Measurements from ENCODE around the gene LRBA. TPM values are rescaled to one million over a fixed set of nuclear protein-coding genes. Genes with fewer than 3 reads are reported as not detected.
A peak's percentile ranks its signal among the peaks of the same experiment; 100 is the strongest.

Gene LRBA
- total RNA-seq, 1 donor from 2014 or later = 103 TPM

DNA sequence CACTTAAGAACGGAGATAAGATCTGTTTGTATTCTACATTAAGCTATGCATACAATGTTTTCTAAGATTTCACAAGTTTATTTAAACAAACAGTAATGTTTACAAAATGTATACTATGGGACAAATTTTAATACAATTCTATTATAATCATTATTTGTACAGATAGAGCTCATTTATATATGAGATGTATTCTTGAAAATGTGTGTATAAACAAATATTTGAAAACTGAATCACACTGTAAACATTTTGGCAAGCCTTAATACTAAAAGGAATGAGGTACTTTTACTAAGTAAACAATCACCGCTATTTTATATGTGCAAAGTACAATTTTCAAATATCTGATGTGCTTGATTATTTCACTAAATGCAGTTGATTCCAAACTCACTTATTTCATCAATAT, 552.3 kb downstream of the LRBA start:
- H3K36me3 ChIP-seq (ENCODE audit: control insufficient read depth, insufficient read depth, low read length) = no peaks in the 10 kb centered on the region
- FAIRE-seq = no peak
- no peak overlapping the region for H3K4me3 ChIP-seq (ENCODE audit: low read depth, low read length)
- peak; percentile 48 for DNase-seq (ENCODE audit: low read depth)
- TF ChIP-seq, protein P1, sequence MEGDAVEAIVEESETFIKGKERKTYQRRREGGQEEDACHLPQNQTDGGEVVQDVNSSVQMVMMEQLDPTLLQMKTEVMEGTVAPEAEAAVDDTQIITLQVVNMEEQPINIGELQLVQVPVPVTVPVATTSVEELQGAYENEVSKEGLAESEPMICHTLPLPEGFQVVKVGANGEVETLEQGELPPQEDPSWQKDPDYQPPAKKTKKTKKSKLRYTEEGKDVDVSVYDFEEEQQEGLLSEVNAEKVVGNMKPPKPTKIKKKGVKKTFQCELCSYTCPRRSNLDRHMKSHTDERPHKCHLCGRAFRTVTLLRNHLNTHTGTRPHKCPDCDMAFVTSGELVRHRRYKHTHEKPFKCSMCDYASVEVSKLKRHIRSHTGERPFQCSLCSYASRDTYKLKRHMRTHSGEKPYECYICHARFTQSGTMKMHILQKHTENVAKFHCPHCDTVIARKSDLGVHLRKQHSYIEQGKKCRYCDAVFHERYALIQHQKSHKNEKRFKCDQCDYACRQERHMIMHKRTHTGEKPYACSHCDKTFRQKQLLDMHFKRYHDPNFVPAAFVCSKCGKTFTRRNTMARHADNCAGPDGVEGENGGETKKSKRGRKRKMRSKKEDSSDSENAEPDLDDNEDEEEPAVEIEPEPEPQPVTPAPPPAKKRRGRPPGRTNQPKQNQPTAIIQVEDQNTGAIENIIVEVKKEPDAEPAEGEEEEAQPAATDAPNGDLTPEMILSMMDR (IDR thresholded peaks at IDR 0.05; ENCODE audit: insufficient read depth, low read length, severe bottlenecking) = no peak
- H3K27me3 ChIP-seq (ENCODE audit: control insufficient read depth, insufficient read depth, low read length) = no peaks in the 10 kb centered on the region

DNA sequence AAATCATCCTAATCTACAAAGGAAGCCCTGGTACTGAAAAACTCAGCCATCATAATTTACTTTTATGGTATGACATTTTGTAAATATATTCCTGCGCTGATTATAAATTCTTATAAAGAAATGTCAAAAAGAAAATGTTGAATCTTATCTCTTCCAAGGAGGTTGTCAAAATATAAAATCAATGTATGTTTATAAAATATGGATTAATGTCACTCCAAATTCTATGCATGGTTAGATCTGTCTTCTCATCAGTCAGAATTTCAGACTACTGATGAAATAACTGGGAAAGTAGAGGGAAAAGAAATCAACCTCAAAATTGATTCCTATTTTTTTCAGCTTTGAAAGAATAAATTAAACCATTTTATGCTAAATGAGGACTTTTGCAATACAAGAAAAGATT, 553.1 kb downstream of the LRBA start:
- no peak for FAIRE-seq
- TF ChIP-seq, protein P1 (IDR thresholded peaks at IDR 0.05; ENCODE audit: insufficient read depth, low read length, severe bottlenecking) = no peak

DNA sequence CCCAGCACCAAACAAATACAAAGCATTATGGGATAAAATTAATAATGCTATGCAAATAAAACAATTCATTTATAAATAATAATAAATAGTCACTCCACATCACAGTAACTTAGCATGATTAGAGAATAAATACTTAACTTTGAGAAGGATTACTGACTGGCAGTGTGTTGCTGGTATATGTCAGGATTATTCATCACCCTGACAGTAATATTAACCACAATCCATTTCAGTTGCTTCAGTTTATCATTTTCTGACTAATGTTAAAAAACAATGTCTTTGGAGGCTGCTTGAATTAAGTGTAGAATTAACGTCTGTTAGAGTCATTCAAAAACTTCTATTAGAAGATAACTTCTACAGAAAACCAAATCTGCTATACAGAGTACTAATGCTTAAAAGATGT, 557.3 kb downstream of the LRBA start:
- FAIRE-seq = no peak
- Histone ChIP-seq H3K27me3 (ENCODE audit: control insufficient read depth, insufficient read depth, low read length) (no peaks in the 10 kb centered on the region), H3K4me3 (ENCODE audit: low read depth, low read length) (no peak overlapping the region), H3K36me3 (ENCODE audit: control insufficient read depth, insufficient read depth, low read length) (no peaks in the 10 kb centered on the region)
- no peak for DNase-seq (ENCODE audit: low read depth)
- TF ChIP-seq, protein P1 (IDR thresholded peaks at IDR 0.05; ENCODE audit: insufficient read depth, low read length, severe bottlenecking) = no peak

More for the DNA sequence above, 553.1 kb downstream of the LRBA start:
- Histone ChIP-seq H3K4me3 (ENCODE audit: low read depth, low read length) (no peak overlapping the region), H3K27me3 (ENCODE audit: control insufficient read depth, insufficient read depth, low read length) (no peaks in the 10 kb centered on the region), H3K36me3 (ENCODE audit: control insufficient read depth, insufficient read depth, low read length) (no peaks in the 10 kb centered on the region)
- DNase-seq (ENCODE audit: low read depth) = no peak

DNA sequence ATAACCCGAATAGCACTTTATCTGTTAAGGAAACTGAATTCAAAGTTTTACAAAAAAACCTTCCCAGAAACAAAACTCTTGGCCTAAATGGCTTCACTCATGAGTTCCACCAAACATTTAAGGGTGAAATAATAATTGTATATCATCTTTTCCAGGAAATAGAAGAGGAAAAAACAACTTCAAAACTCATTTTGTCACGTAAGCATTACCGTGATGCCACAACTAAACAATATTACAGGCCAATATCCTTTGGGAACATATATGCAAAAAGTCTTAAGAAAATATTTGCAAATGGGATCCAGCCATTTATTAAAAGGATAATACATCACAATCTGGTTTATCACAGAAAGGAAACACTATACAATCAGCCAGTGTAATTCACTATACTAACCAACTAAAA, 563.2 kb downstream of the LRBA start:
- Histone ChIP-seq H3K4me3 (ENCODE audit: low read depth, low read length) (no peak overlapping the region), H3K27me3 (ENCODE audit: control insufficient read depth, insufficient read depth, low read length) (no peaks in the 10 kb centered on the region), H3K36me3 (ENCODE audit: control insufficient read depth, insufficient read depth, low read length) (no peaks in the 10 kb centered on the region)
- DNase-seq (ENCODE audit: low read depth) (no peak), FAIRE-seq (no peak)
- TF ChIP-seq, protein P1 (IDR thresholded peaks at IDR 0.05; ENCODE audit: insufficient read depth, low read length, severe bottlenecking) = no peak

DNA sequence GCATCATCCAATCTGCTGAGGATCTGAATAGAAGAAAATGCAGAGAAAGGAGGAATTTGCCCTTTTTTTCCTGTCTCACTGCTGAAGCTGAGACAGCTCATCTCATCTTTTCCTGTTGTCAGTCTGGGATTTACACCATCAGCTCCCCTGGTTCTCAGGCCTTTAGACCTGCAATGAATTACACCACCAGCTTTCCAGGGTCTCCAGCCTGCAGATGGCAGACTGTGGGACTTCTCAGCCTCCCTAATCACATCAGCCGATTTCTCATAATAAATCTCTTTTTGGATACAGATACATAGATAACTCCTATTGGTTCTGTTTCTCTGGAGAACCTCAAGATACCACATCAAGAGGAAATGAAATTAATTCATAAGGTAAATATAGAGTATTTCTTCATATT, 567.7 kb downstream of the LRBA start:
- Histone ChIP-seq H3K27me3 (ENCODE audit: control insufficient read depth, insufficient read depth, low read length) (no peaks in the 10 kb centered on the region), H3K4me3 (ENCODE audit: low read depth, low read length) (no peak overlapping the region), H3K36me3 (ENCODE audit: control insufficient read depth, insufficient read depth, low read length) (no peaks in the 10 kb centered on the region)
- FAIRE-seq (no peak), DNase-seq (ENCODE audit: low read depth) (no peak)
- TF ChIP-seq, protein P1 (IDR thresholded peaks at IDR 0.05; ENCODE audit: insufficient read depth, low read length, severe bottlenecking) = no peak

DNA sequence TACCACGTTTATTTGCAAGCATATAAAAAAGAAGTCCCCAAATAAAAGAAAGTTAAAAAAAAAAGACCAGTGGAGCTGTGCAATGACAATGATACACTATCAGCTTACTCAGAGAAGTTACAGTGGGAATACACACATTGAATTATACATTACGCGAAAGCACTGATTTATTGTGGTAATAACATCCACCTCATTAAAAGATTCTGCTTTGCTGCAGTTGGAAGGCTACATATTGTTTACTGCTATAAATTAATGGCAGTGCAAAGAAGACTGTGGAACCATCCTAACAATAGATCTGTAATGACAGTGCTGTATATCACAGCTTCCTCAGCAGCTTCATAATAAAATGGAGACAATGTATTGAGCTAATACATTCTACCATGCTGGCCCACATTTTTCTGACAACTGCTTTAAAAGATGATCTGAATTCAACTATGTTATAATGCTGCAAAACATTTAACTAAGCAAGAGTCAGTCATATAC, 575.6 kb downstream of the LRBA start:
- Histone ChIP-seq H3K36me3 (ENCODE audit: control insufficient read depth, insufficient read depth, low read length) (no peaks in the 10 kb centered on the region), H3K27me3 (ENCODE audit: control insufficient read depth, insufficient read depth, low read length) (no peaks in the 10 kb centered on the region), H3K4me3 (ENCODE audit: low read depth, low read length) (no peak overlapping the region)
- no peak for FAIRE-seq
- DNase-seq (ENCODE audit: low read depth) = no peak
- TF ChIP-seq, protein P1 (IDR thresholded peaks at IDR 0.05; ENCODE audit: insufficient read depth, low read length, severe bottlenecking) = no peak

All from bronchial epithelial cell (primary cell).